ENCODE measurements around the gene CCDC92.

Gene CCDC92

DNA sequence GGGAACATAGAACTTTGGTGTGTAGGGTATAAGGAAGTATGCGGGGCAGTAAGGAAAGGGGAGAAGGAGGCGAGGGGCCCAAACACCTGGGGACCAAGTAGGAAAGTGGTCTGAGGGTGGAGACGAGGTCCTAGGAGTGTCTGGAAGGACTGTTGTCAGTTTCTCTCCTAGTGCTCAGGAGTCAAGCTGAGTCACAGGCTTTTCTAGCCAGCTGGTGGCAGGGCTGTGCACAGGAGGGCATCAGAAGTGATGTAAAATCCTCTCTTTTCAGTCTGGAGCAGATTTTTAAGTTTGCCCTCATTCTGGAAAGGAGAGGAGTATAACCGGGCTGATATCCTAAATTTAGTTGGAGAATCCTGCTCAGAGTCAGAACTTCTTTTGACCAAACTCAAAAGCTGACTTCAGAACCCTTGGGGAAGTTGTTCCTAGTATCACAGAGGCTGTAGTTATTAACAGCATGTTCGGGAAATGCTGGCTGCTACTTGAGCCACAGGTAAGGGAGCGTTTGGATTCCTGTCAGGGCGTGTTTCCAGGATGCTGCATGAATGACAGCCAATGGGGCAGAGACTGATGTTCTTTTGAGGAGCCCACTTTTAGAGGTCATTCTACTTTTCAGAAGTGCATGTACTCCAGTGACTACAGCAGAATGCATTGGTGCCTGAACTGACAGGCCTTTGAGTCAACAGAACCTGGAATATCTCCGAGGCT is 19.6 kb upstream of the CCDC92 start:
- Histone ChIP-seq H3K27me3 (ENCODE audit: control insufficient read depth, insufficient read depth, low read length, poor library complexity, severe bottlenecking) (no peaks in the 10 kb centered on the region), H3K36me3 (ENCODE audit: control insufficient read depth, insufficient read depth, low read length) (peaks cover 20% of the 10 kb centered on the region), H3K4me1 (ENCODE audit: control insufficient read depth, insufficient read depth, low read length) (peaks cover 15% of the 10 kb centered on the region), H3K4me3 (ENCODE audit: insufficient read depth, low read depth, low read length) (no peak overlapping the region), H3K9me3 (ENCODE audit: control insufficient read depth, low read length) (no peaks in the 10 kb centered on the region), H3K27ac (ENCODE audit: insufficient read depth, low read depth, low read length, poor library complexity, severe bottlenecking) (no peak overlapping the region)
- WGBS, 2 experiments: 95% methylated on average over 8 of the region's 8 CpGs

- H3K27ac ChIP-seq (ENCODE audit: insufficient read depth, low read depth, low read length, poor library complexity, severe bottlenecking): no peak overlapping the region
- H3K4me1 ChIP-seq (ENCODE audit: control insufficient read depth, insufficient read depth, low read length): peaks cover 7% of the 10 kb centered on the region
- H3K27me3 ChIP-seq (ENCODE audit: control insufficient read depth, insufficient read depth, low read length, poor library complexity, severe bottlenecking): no peaks in the 10 kb centered on the region
- no peaks in the 10 kb centered on the region for H3K9me3 ChIP-seq (ENCODE audit: control insufficient read depth, low read length)
- no peak overlapping the region for H3K4me3 ChIP-seq (ENCODE audit: insufficient read depth, low read depth, low read length)
- 89 to 95% methylated on average over 2 of the region's 2 CpGs for WGBS, 2 experiments
- H3K36me3 ChIP-seq (ENCODE audit: control insufficient read depth, insufficient read depth, low read length): peaks cover 20% of the 10 kb centered on the region
Measured at GRCh38 chr12:123991372-123991951, 18.8 kb upstream of the CCDC92 start.

GRCh38 chr12:123990511-123990910 is 17.9 kb upstream of the CCDC92 start:
- H3K9me3 ChIP-seq (ENCODE audit: control insufficient read depth, low read length): no peaks in the 10 kb centered on the region
- H3K27me3 ChIP-seq (ENCODE audit: control insufficient read depth, insufficient read depth, low read length, poor library complexity, severe bottlenecking): no peaks in the 10 kb centered on the region
- H3K4me3 ChIP-seq (ENCODE audit: insufficient read depth, low read depth, low read length): no peak overlapping the region
- WGBS, 2 experiments: 94 to 96% methylated on average over 4 of the region's 4 CpGs
- H3K27ac ChIP-seq (ENCODE audit: insufficient read depth, low read depth, low read length, poor library complexity, severe bottlenecking): no peak overlapping the region
- peaks cover 20% of the 10 kb centered on the region for H3K36me3 ChIP-seq (ENCODE audit: control insufficient read depth, insufficient read depth, low read length)
- H3K4me1 ChIP-seq (ENCODE audit: control insufficient read depth, insufficient read depth, low read length): peaks cover under 1% of the 10 kb centered on the region

DNA sequence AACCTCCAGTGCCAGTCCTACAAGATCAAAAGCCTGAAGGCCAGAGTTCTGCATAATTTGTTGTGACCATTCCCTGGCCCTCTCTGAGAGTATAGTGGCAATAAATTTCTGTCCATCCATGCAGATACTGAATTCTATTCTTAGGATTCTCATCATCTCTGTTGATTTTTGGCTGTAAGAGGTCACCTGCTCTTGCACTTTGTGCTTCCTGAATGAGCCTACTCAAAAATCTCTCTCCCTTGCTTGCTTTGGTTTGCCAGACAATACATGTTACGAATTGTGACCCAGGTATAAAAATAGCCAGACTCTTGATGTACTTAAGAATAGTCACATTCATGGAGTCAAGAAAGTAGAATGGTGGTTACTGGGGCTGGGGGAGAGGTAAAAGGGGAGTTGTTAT is 17.1 kb upstream of the CCDC92 start:
- Histone ChIP-seq H3K27ac (ENCODE audit: insufficient read depth, low read depth, low read length, poor library complexity, severe bottlenecking) (no peak overlapping the region), H3K36me3 (ENCODE audit: control insufficient read depth, insufficient read depth, low read length) (peaks cover 20% of the 10 kb centered on the region), H3K27me3 (ENCODE audit: control insufficient read depth, insufficient read depth, low read length, poor library complexity, severe bottlenecking) (no peaks in the 10 kb centered on the region), H3K9me3 (ENCODE audit: control insufficient read depth, low read length) (no peaks in the 10 kb centered on the region), H3K4me3 (ENCODE audit: insufficient read depth, low read depth, low read length) (no peak overlapping the region), H3K4me1 (ENCODE audit: control insufficient read depth, insufficient read depth, low read length) (no peaks in the 10 kb centered on the region)
- 86 to 96% methylated on average over 1 of the region's 1 CpG for WGBS, 2 experiments

DNA sequence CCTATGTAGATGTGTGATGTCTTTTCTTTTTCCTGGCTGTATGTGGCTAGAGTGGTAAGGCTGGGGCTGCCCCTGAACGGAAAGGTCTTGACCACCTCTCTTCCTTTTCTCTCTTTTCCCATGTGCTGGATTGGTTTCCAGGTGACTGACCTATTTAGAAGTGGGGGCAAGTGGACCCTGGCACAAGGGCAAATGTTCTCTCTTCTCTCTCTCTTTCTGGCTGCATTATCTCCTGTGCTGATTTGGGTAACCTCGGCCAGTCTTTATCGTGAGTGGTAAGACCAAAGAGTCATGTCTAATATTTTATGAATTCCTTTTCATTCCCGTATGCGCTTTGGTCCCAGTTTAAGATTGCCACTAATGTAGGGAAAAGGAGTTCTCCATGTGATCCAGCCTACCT is 16.5 kb upstream of the CCDC92 start:
- Histone ChIP-seq H3K9me3 (ENCODE audit: control insufficient read depth, low read length) (no peaks in the 10 kb centered on the region), H3K36me3 (ENCODE audit: control insufficient read depth, insufficient read depth, low read length) (peaks cover 20% of the 10 kb centered on the region), H3K27me3 (ENCODE audit: control insufficient read depth, insufficient read depth, low read length, poor library complexity, severe bottlenecking) (no peaks in the 10 kb centered on the region), H3K4me3 (ENCODE audit: insufficient read depth, low read depth, low read length) (no peak overlapping the region), H3K27ac (ENCODE audit: insufficient read depth, low read depth, low read length, poor library complexity, severe bottlenecking) (no peak overlapping the region), H3K4me1 (ENCODE audit: control insufficient read depth, insufficient read depth, low read length) (no peaks in the 10 kb centered on the region)
- WGBS, 2 experiments: 93 to 98% methylated on average over 5 of the region's 5 CpGs

GRCh38 chr12:123987022-123987421 is 14.4 kb upstream of the CCDC92 start:
- no peaks in the 10 kb centered on the region for H3K27me3 ChIP-seq (ENCODE audit: control insufficient read depth, insufficient read depth, low read length, poor library complexity, severe bottlenecking)
- 98 to 100% methylated on average over 1 to 2 of the region's 2 CpGs for WGBS, 2 experiments
- H3K9me3 ChIP-seq (ENCODE audit: control insufficient read depth, low read length): no peaks in the 10 kb centered on the region
- no peak overlapping the region for H3K4me3 ChIP-seq (ENCODE audit: insufficient read depth, low read depth, low read length)
- peaks cover 20% of the 10 kb centered on the region for H3K36me3 ChIP-seq (ENCODE audit: control insufficient read depth, insufficient read depth, low read length)
- H3K4me1 ChIP-seq (ENCODE audit: control insufficient read depth, insufficient read depth, low read length): no peaks in the 10 kb centered on the region
- no peak overlapping the region for H3K27ac ChIP-seq (ENCODE audit: insufficient read depth, low read depth, low read length, poor library complexity, severe bottlenecking)

DNA sequence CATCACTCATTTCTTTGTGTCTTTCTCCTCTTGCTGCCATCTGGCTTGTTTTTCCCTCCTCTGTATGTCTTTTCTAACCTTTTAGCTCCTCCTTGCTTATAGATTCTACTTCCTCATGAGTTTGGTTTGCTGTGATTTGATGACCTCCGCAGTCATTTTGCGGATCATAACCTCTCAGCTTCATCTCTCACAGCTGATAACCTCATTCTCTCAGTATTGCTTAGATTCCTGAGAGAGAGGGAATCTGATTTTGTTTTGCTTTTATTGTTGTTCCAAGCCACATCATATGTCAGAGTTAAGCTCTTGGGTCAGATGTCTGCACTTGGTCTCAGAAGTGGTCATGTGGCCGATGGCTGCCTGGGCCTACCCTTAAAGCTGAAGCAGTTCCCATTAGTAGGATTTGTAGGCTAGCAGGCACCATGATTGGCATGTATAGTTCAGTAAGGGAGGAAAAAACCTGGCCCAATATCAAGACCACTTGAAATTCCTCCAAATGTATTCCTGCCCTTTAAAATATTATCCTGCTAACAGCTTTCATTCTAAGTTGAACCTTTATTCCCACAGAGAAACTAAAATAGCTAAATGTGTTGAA is 13.8 kb upstream of the CCDC92 start:
- Histone ChIP-seq H3K9me3 (ENCODE audit: control insufficient read depth, low read length) (no peaks in the 10 kb centered on the region), H3K4me3 (ENCODE audit: insufficient read depth, low read depth, low read length) (no peak overlapping the region), H3K27ac (ENCODE audit: insufficient read depth, low read depth, low read length, poor library complexity, severe bottlenecking) (no peak overlapping the region), H3K36me3 (ENCODE audit: control insufficient read depth, insufficient read depth, low read length) (peaks cover 20% of the 10 kb centered on the region), H3K4me1 (ENCODE audit: control insufficient read depth, insufficient read depth, low read length) (no peaks in the 10 kb centered on the region), H3K27me3 (ENCODE audit: control insufficient read depth, insufficient read depth, low read length, poor library complexity, severe bottlenecking) (no peaks in the 10 kb centered on the region)
- 100% methylated on average over 1 to 3 of the region's 3 CpGs for WGBS, 2 experiments

- no peaks in the 10 kb centered on the region for H3K27me3 ChIP-seq (ENCODE audit: control insufficient read depth, insufficient read depth, low read length, poor library complexity, severe bottlenecking)
- no peaks in the 10 kb centered on the region for H3K4me1 ChIP-seq (ENCODE audit: control insufficient read depth, insufficient read depth, low read length)
- no peaks in the 10 kb centered on the region for H3K9me3 ChIP-seq (ENCODE audit: control insufficient read depth, low read length)
- 94 to 97% methylated on average over 4 of the region's 4 CpGs for WGBS, 2 experiments
- no peak overlapping the region for H3K4me3 ChIP-seq (ENCODE audit: insufficient read depth, low read depth, low read length)
- H3K27ac ChIP-seq (ENCODE audit: insufficient read depth, low read depth, low read length, poor library complexity, severe bottlenecking): no peak overlapping the region
- peaks cover 16% of the 10 kb centered on the region for H3K36me3 ChIP-seq (ENCODE audit: control insufficient read depth, insufficient read depth, low read length)
Measured at GRCh38 chr12:123984903-123985302, 12.3 kb upstream of the CCDC92 start.

- Histone ChIP-seq H3K27ac (ENCODE audit: insufficient read depth, low read depth, low read length, poor library complexity, severe bottlenecking) (no peak overlapping the region), H3K4me3 (ENCODE audit: insufficient read depth, low read depth, low read length) (no peak overlapping the region), H3K4me1 (ENCODE audit: control insufficient read depth, insufficient read depth, low read length) (no peaks in the 10 kb centered on the region), H3K9me3 (ENCODE audit: control insufficient read depth, low read length) (no peaks in the 10 kb centered on the region), H3K27me3 (ENCODE audit: control insufficient read depth, insufficient read depth, low read length, poor library complexity, severe bottlenecking) (no peaks in the 10 kb centered on the region), H3K36me3 (ENCODE audit: control insufficient read depth, insufficient read depth, low read length) (peaks cover 11% of the 10 kb centered on the region)
- 79 to 80% methylated on average over 7 of the region's 7 CpGs for WGBS, 2 experiments
Measured at GRCh38 chr12:123983822-123984485, 11.3 kb upstream of the CCDC92 start.

DNA sequence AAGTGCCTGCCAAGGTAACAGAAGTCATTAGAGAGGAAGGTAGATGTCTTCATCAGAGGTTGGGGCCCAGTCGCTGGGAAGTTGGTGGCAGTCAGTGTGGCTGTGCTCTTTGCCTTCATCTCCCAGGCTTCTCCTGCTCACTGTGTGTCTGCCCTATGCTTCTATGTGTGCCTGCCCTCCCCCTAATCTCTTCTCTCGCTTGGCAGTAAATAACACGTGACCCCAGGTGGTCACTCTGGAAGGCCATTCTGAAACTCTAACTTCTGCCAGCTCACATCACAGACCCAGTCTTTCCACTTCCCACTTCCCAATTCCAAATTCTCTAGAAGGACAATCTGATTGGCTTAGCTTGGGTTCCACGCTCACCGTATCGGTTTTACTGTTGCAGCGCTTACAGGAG is 9.6 kb upstream of the CCDC92 start:
- Histone ChIP-seq H3K27ac (ENCODE audit: insufficient read depth, low read depth, low read length, poor library complexity, severe bottlenecking) (no peak overlapping the region), H3K27me3 (ENCODE audit: control insufficient read depth, insufficient read depth, low read length, poor library complexity, severe bottlenecking) (no peaks in the 10 kb centered on the region), H3K4me1 (ENCODE audit: control insufficient read depth, insufficient read depth, low read length) (no peaks in the 10 kb centered on the region), H3K36me3 (ENCODE audit: control insufficient read depth, insufficient read depth, low read length) (no peaks in the 10 kb centered on the region), H3K9me3 (ENCODE audit: control insufficient read depth, low read length) (no peaks in the 10 kb centered on the region), H3K4me3 (ENCODE audit: insufficient read depth, low read depth, low read length) (no peak overlapping the region)
- WGBS, 2 experiments: 88 to 89% methylated on average over 7 of the region's 7 CpGs
